ENCODE data around the gene ST8SIA6. TPM values are rescaled to one million over a fixed set of nuclear protein-coding genes. Genes with fewer than 3 reads are reported as not detected.
"Not testable (repeated sequence)": the region's sequence is repeated elsewhere in the genome, so short reads cannot be mapped to it uniquely, and the experiment has no call there.

ST8SIA6 gene
- total RNA-seq, 1 donor from 2014 or later: 0.23 TPM

DNA sequence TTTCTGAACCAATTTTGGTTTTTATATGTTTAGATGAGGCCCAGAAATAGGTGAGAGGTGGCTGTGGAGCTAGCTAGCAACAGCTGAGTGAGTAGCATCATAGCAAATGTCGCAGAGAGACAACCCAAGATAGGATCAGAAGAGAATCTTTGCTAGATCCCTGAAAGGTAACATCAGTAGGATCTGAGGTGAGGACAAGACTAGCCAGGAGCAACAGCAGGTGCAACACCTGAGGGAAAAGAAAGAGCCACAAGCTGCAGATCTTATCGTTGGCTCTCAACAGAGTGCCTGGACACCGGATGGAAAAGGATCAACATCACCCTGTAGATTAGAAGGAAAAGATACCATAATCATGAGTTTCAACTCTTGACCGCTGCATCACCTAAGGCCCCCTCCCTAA is 4.4 kb downstream of the ST8SIA6 start:
- H3K4me3 ChIP-seq (ENCODE audit: low read depth, low read length): no peak overlapping the region
- no peak for DNase-seq (ENCODE audit: low read depth)
- TF ChIP-seq, protein P1, sequence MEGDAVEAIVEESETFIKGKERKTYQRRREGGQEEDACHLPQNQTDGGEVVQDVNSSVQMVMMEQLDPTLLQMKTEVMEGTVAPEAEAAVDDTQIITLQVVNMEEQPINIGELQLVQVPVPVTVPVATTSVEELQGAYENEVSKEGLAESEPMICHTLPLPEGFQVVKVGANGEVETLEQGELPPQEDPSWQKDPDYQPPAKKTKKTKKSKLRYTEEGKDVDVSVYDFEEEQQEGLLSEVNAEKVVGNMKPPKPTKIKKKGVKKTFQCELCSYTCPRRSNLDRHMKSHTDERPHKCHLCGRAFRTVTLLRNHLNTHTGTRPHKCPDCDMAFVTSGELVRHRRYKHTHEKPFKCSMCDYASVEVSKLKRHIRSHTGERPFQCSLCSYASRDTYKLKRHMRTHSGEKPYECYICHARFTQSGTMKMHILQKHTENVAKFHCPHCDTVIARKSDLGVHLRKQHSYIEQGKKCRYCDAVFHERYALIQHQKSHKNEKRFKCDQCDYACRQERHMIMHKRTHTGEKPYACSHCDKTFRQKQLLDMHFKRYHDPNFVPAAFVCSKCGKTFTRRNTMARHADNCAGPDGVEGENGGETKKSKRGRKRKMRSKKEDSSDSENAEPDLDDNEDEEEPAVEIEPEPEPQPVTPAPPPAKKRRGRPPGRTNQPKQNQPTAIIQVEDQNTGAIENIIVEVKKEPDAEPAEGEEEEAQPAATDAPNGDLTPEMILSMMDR (conservative IDR thresholded peaks at IDR 0.05; ENCODE audit: low read depth, low read length): no peak

DNA sequence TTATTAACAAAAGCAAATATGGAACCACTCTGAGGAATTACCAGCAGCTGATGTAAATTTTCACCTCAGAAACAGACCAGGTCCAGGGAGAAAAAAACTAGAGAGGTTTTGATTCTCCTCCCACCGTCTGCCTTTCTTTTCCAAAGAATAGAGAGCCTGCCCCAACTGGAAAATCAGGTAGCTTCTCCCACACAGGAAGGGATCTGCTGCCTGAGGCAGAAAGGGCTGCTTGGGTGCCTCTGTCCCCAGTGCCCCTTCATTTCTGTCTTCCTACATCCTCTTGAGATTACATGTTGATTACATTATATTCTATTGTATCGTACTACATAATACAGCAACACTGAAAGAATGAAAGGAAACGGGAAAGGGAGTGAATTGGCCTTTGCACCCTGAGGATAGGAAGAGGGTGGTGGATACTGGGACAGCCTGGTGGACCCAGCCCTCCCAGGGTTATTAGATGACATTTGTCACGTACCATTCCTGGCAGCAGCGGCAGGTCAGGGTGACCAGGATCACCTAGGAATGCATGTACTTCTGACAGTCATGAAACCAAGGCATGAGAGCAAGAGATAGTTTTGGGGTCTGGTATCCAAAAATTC is 8.9 kb downstream of the ST8SIA6 start:
- no peak overlapping the region for H3K4me3 ChIP-seq (ENCODE audit: low read depth, low read length)
- DNase-seq (ENCODE audit: low read depth): no peak
- TF ChIP-seq, protein P1 (conservative IDR thresholded peaks at IDR 0.05; ENCODE audit: low read depth, low read length): no peak

DNA sequence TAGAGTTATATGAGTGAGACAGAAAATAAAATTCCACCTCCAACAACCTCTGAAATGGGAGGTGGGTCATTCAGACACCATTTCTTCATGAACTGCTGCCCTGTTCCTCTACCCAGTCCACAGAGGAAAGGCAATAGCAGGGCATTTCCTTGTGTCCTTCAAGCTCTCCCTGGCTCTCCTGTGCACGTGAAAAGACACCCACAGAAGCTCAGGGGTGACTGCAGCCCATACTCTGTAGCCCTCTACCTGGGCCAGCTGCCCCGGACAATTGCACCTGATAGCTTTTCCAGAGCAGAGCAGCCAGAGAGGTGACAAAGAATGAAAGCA is 10.0 kb downstream of the ST8SIA6 start:
- TF ChIP-seq, protein P1 (conservative IDR thresholded peaks at IDR 0.05; ENCODE audit: low read depth, low read length): no peak
- no peak overlapping the region for H3K4me3 ChIP-seq (ENCODE audit: low read depth, low read length)
- DNase-seq (ENCODE audit: low read depth): no peak

DNA sequence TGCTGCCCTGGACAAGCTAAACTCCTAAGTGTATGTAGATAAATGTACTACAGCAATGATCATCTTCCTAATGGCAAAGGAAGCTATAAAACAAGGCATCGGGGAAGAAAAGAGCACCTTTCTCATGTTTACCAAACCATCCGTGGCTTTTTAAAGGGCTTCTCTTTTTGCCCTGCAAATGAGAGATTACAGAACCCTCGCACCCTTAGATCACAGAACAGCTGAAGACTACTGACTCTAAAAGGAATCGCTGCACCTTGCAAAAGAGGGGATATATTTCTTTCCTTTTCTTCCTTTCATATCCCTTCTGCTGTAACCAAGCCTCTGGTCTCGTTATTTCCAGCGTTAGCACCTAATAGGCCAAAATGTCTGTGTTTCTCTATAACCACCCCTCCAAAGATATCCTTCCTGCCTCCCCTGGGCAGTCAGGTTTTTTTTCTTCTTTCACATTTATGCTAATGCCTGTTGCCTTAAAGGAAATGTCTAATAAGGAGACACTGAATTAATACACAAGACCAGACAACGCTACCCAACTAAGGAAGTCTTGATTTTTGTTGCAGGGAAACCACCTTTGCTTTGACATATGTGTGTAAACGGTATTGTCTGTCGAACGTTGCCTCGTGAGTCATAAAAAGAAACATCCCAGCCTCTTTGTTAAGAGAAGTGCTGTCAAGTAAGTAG is 10.5 kb downstream of the ST8SIA6 start:
- no peak for DNase-seq (ENCODE audit: low read depth)
- H3K4me3 ChIP-seq (ENCODE audit: low read depth, low read length): no peak overlapping the region
- TF ChIP-seq, protein P1 (conservative IDR thresholded peaks at IDR 0.05; ENCODE audit: low read depth, low read length): no peak

DNA sequence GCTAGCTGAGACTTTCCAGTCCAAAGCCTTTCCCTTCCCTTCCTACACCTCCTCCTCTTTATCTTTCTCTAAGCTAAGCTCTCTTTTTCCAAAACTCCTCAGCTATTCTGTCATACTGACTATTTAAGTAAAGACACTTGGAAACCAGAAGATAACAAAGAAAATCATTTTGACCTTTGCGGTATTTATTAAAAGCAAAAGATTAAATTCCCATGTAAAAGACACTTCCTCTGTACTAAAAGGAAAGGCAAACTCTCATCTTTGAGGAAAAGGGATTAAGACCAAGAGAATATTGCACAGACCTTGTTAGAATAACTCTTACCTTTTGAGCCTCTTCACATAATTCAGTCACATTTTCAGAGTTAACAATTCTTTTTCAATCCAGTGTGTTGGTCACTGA is 15.8 kb downstream of the ST8SIA6 start:
- no peak for DNase-seq (ENCODE audit: low read depth)
- TF ChIP-seq, protein P1 (conservative IDR thresholded peaks at IDR 0.05; ENCODE audit: low read depth, low read length): no peak

DNA sequence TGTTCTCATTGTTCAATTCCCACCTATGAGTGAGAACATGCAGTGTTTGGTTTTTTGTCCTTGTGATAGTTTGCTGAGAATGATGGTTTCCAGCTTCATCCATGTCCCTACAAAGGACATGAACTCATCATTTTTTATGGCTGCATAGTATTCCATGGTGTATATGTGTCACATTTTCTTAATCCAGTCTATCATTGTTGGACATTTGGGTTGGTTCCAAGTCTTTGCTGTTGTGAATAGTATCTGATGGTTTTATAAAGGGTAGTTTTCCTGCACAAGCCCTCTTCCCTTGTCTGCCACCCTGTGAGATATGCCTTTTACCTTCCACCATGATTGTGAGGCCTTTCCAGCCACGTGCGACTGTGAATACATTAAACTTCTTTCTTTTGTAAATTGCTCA is 17.8 kb downstream of the ST8SIA6 start:
- H3K4me3 ChIP-seq (ENCODE audit: low read depth, low read length); DNase-seq (ENCODE audit: low read depth): not testable (repeated sequence)

More for the DNA sequence above, 15.8 kb downstream of the ST8SIA6 start:
- H3K4me3 ChIP-seq (ENCODE audit: low read depth, low read length): no peak overlapping the region

DNA sequence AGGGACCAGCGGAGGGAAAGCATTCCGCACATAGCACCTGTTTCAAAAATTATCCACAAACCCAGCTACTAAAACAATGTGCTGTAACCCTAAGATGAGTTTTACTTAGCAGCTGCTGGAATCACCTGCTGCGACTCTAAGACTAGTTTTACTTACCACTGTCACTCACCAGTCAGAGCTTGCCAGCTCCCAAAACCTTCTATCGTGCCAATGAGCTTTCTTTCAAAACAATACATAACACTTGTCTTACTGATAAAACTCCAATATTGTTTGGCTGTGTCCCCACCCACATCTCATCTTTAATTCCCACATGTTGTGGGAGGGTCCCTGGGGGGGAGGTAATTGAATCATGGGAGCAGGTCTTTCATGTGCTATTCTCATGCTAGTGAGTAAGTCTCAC is 18.4 kb downstream of the ST8SIA6 start:
- DNase-seq (ENCODE audit: low read depth): no peak
- TF ChIP-seq, protein P1 (conservative IDR thresholded peaks at IDR 0.05; ENCODE audit: low read depth, low read length): no peak

More for the DNA sequence above, 18.4 kb downstream of the ST8SIA6 start:
- H3K4me3 ChIP-seq (ENCODE audit: low read depth, low read length): no peak overlapping the region

All from epithelial cell of proximal tubule (primary cell).